Sigmoid colon (tissue), 4 donors: ENCODE results near the gene IRF7.

Experiments used
- CTCF ChIP-seq, 4 experiments: fragments of 450-650 bp in 3 of 4; fragments of 200-600 bp in 1 of 4; IDR thresholded peaks; one replicate each; pipeline ENCODE4 v1.5.1; 2016 to 2019; ENCODE audit warnings: antibody characterized with exemption in 4 of 4, mild to moderate bottlenecking in 3 of 4, moderate library complexity in 2 of 4
- EP300 ChIP-seq, 4 donors: sonication (generic); formaldehyde crosslinking; IDR thresholded peaks; one replicate each; pipeline ENCODE4 v1.6.1; 2017; ENCODE audit warnings: antibody characterized with exemption in 4 of 4
- POLR2A ChIP-seq, 2 donors: fragments of 450-650 bp; IDR thresholded peaks; one replicate each; pipeline ENCODE4 v1.6.1; 2016; ENCODE audit warnings: antibody characterized with exemption in 2 of 2, mild to moderate bottlenecking in 2 of 2, moderate library complexity in 2 of 2
- POLR2AphosphoS5 ChIP-seq, 4 donors: sonication (generic); formaldehyde crosslinking; IDR thresholded peaks; one replicate each; pipeline ENCODE4 v1.6.1; 2017; ENCODE audit warnings: antibody characterized with exemption in 4 of 4

DNA sequence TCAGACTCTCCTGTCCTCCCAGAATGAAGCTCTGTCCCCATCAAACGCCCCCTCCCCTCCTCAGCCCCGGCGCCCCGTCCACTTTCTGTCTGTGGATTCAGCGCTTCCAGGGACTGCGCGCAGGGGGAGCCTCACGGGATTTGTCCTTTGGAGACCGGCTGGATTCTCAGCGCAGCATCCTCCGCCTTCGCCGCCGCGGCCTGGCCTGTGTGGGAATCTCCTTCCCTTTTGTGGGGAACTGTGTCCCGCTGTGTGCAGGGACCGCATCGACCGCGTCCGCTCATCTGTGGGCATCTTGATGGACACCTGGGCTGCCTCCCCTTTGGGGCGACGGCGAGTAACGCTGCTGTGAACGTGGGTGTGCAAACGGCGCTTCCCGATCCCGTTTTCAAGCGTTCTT lies 12.3 kb upstream of the IRF7 start:
- TF ChIP-seq POLR2A (IDR thresholded peaks at IDR 0.05) = no peak
- TF ChIP-seq CTCF (IDR thresholded peaks at IDR 0.05) = no peak
- no peak for TF ChIP-seq EP300 (IDR thresholded peaks at IDR 0.05)
- no peak for TF ChIP-seq POLR2AphosphoS5 (IDR thresholded peaks at IDR 0.05)
